K562 (cell line): ENCODE data around the gene C22orf39. TPM values are rescaled to one million over a fixed set of nuclear protein-coding genes. Genes with fewer than 3 reads are reported as not detected.

Experiments
- DDX20 ChIP-seq: fragments of 450-650 bp; IDR thresholded peaks from 2 replicates; pipeline ENCODE4 v1.6.1; 2016; ENCODE audit warnings: missing genetic modification characterization, low read depth, mild to moderate bottlenecking, missing compliant biosample characterization, moderate library complexity
- E2F1 ChIP-seq: sonication (generic); formaldehyde crosslinking; IDR thresholded peaks from 2 replicates; pipeline ENCODE4 v1.8.1; 2023; ENCODE audit warnings: mild to moderate bottlenecking, missing genetic modification reagents, moderate library complexity
- ELF4 ChIP-seq: fragments of 450-650 bp; formaldehyde crosslinking; IDR thresholded peaks from 2 replicates; pipeline ENCODE4 v1.4.0; 2022; ENCODE audit warnings: missing genetic modification characterization
- FOXM1 ChIP-seq, 2 experiments: fragments of 450-650 bp in 1 of 2; sonication (generic) in 1 of 2; formaldehyde crosslinking in 1 of 2; IDR thresholded peaks; 2 replicates each; pipeline versions ENCODE4 v1.6.1 to v1.9.0; 2017 to 2022; ENCODE audit warnings: low read depth in 2 of 2, mild to moderate bottlenecking in 2 of 2, missing genetic modification reagents in 1 of 2, moderate library complexity in 1 of 2
- MYC ChIP-seq, 2 experiments: fragments of 250-450 bp in 1 of 2; sonication (Bioruptor Pico) in 1 of 2; IDR thresholded peaks; 2 replicates each; pipeline versions ENCODE4 v1.5.1 to v1.6.1; 2012 to 2021; ENCODE audit warnings: low read depth in 2 of 2, borderline replicate concordance in 1 of 2, improper control_type of control experiment in 1 of 2, low read length in 1 of 2, mild to moderate bottlenecking in 1 of 2, moderate library complexity in 1 of 2
- SIN3A ChIP-seq, 2 experiments: fragments of 150-350 bp in 1 of 2; IDR thresholded peaks; 2 replicates each; pipeline ENCODE4 v1.6.1; 2011 to 2016; ENCODE audit warnings: borderline replicate concordance in 2 of 2, low read depth in 2 of 2, low read length in 2 of 2, mild to moderate bottlenecking in 2 of 2, moderate library complexity in 2 of 2; ENCODE audit not compliant: control insufficient read depth in 1 of 2
- SMAD4 ChIP-seq: fragments of 250-450 bp; sonication (Bioruptor Pico); conservative IDR thresholded peaks from 2 replicates; pipeline ENCODE4 v1.8.0; 2021; ENCODE audit warnings: inconsistent platforms, mild to moderate bottlenecking, moderate library complexity
- SMARCA5 ChIP-seq: fragments of 450-650 bp; IDR thresholded peaks from 2 replicates; pipeline ENCODE4 v1.6.1; 2016
- ZBTB40 ChIP-seq, 2 experiments: fragments of 450-650 bp in 1 of 2; sonication (generic) in 1 of 2; formaldehyde crosslinking in 1 of 2; IDR thresholded peaks; 2 replicates each; pipeline versions ENCODE4 v1.7.1 to v1.9.0; 2016 to 2022; ENCODE audit warnings: inconsistent platforms in 1 of 2, mild to moderate bottlenecking in 1 of 2, missing genetic modification reagents in 1 of 2
- ZBTB8A ChIP-seq: fragments of 450-650 bp; IDR thresholded peaks from 2 replicates; pipeline ENCODE4 v1.6.1; 2018; ENCODE audit warnings: mild to moderate bottlenecking, moderate library complexity; ENCODE audit not compliant: partially characterized antibody
- ZNF253 ChIP-seq: fragments of 250-450 bp; sonication (Bioruptor Pico); conservative IDR thresholded peaks from 2 replicates; pipeline ENCODE4 v1.6.1; 2021; ENCODE audit warnings: mild to moderate bottlenecking
- ZNF282 ChIP-seq: sonication (generic); formaldehyde crosslinking; IDR thresholded peaks from 2 replicates; pipeline ENCODE4 v1.8.1; 2023; ENCODE audit warnings: missing genetic modification reagents
- ZNF707 ChIP-seq: fragments of 250-450 bp; sonication (Bioruptor Pico); conservative IDR thresholded peaks from 2 replicates; pipeline ENCODE4 v1.8.0; 2022; ENCODE audit warnings: inconsistent platforms, mild to moderate bottlenecking, moderate library complexity
- polyA plus RNA-seq, 8 experiments: library from polyadenylated mRNA; depleted of rRNA in 4 of 8; stranded (reverse) in 5 of 8; unstranded in 3 of 8; fragments of >200 nt; fragmentation: Nextera tagmentation in 2 of 8; fragmentation: Illumina TruSeq in 1 of 8; extraction: Ambion mirVana in 2 of 8; extraction: Trizol in 1 of 8; gene quantifications; 2 replicates each; pipeline versions ENCODE4 v1.2.1 to v1.2.3, GENCODE V29; 2011 to 2014; ENCODE audit warnings: inconsistent platforms in 1 of 8, missing spikeins in 1 of 8
- total RNA-seq, 7 experiments: library from RNA; depleted of rRNA in 6 of 7; stranded (reverse); fragments of >200 nt in 6 of 7; fragmentation: Illumina TruSeq in 2 of 7; extraction: Trizol in 2 of 7; gene quantifications; 2 replicates each; pipeline versions ENCODE4 v1.2.1 to v1.2.3, GENCODE V29; 2011 to 2021; ENCODE audit warnings: low replicate concordance in 1 of 7

C22orf39 gene
- total and polyA plus RNA-seq, 9 of the 15 experiments (the other 6 are each of a cell fraction or from before 2014, with no cell fraction given): 20.4 to 139 (median 66.8) TPM

DNA sequence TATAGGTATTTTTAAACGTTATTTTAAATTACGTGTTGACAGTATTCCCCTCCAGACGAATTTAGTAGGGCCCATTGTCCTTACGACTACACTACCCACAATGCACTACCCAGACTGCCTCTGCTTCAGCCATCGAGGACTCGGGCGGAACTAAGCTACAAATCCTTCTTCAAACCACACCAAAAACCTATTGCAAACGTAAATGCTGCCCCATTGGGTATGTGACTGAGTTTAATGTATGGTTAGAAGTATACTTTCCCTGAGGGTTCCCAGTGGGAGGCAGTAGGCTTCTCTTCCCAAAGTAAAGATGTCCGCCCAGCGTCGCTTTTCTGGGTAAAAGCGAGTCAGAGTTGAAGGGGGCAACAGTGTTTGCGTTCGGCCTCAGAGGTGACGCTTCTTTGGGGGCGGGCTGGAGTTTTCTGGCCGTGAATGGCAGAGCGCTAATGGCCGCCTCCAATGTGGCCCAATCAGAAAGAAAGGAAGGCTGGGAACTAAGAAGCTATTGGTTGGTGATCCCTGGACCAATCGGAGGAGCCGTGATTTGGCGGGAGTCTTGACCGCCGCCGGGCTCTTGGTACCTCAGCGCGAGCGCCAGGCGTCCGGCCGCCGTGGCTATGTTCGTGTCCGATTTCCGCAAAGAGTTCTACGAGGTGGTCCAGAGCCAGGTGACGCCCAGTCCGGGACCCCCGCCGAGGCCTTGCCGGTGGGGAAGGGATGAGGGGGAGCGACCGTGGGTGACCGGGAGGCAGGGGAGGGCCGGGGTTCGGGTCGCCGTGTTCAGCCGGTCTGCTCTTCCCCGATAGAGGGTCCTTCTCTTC lies 32.1 kb upstream of the C22orf39 start, which contains the start of gene CDC45 (continued):
- TF ChIP-seq ZBTB40 (IDR thresholded peaks at IDR 0.05) (no peak), ZBTB40 (CRISPR knock-in tag; IDR thresholded peaks at IDR 0.05) (no peak), ZNF282 (CRISPR knock-in tag) (no peak), E2F1 (peak; percentile 99), FOXM1 (IDR thresholded peaks at IDR 0.05; ENCODE audit: low read depth) (no peak), FOXM1 (CRISPR knock-in tag; IDR thresholded peaks at IDR 0.05; ENCODE audit: low read depth) (no peak), SIN3A (IDR thresholded peaks at IDR 0.05; ENCODE audit: borderline replicate concordance in 2 of 2, control insufficient read depth in 1 of 2, low read depth in 2 of 2, low read length in 2 of 2) (no peak), SMARCA5 (no peak), ZNF253 (0 out of 2 replicates have a peak, but pooled peaks have one; percentile 31), ZNF707 (CRISPR knock-in tag) (peak; percentile 60; the same call in 1 of the 2 replicates), MYC (IDR thresholded peaks at IDR 0.05; ENCODE audit: low read depth, low read length) (peak; percentile 76), MYC (CRISPR knock-in tag; IDR thresholded peaks at IDR 0.05; ENCODE audit: borderline replicate concordance, low read depth) (peak; percentile 98), ELF4 (peak; percentile 100), ZBTB8A (no peak), DDX20 (tag) (peak; percentile 95), SMAD4 (CRISPR knock-in tag) (peak; percentile 97)
